Measurements from ENCODE around the gene TRIM49C. TPM values are rescaled to one million over a fixed set of nuclear protein-coding genes. Genes with fewer than 3 reads are reported as not detected.
"Not testable (repeated sequence)": the region's sequence is repeated elsewhere in the genome, so short reads cannot be mapped to it uniquely, and the experiment has no call there.

Gene TRIM49C, protein sequence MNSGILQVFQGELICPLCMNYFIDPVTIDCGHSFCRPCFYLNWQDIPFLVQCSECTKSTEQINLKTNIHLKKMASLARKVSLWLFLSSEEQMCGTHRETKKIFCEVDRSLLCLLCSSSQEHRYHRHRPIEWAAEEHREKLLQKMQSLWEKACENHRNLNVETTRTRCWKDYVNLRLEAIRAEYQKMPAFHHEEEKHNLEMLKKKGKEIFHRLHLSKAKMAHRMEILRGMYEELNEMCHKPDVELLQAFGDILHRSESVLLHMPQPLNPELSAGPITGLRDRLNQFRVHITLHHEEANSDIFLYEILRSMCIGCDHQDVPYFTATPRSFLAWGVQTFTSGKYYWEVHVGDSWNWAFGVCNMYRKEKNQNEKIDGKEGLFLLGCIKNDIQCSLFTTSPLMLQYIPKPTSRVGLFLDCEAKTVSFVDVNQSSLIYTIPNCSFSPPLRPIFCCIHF
- total RNA-seq = not detected

DNA sequence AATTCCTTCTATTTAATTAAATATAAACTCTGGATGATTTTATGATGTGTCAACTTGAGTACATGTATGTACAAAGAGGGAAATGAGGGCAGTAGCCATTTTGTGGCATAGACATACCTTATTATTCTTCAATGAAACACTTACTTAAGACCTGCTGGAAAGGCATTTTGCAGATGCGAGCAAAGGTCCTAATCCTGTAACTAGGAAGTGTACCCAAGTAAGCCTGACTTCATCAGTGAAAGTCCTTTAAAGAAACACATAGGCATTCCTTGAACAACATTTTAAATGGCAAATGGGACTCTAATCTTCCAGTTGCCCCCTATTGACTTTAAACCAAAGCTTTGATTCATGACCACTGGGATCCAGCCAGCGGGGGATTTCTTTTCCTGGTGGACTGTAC lies at the start of gene TRIM49C:
Gene TRIM49C (plus strand): TSS at position 301 of the 400 bp plus-strand sequence. CDS start 4,106 bp downstream, outside the sequence.
- intact Hi-C loops (cut with DNase I; ENCODE audit: low total_unique reads); DNase-seq; H3K27me3 ChIP-seq; H3K4me3 ChIP-seq; H3K4me1 ChIP-seq; H3K36me3 ChIP-seq; H3K27ac ChIP-seq; H3K9me3 ChIP-seq: not testable (repeated sequence)

DNA sequence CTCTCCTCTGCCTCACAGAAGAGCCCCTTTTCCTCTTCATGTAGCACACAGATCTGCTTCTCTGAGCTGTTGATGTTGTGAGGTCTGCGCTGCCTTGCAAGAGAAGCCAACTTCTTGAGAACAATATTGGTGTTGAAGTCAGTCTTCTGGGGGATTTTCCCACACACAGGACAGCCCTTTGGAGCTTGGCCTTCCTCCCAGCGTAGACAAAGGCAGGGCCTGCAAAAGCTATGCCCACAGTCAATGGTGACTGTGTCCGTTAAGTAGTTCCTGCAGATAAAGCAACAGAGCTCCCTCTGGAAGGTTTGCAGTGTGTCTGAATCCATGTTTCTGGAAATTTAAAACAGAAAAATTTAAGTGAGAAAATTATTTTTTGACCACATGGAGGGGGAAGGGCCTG lies 6.7 kb upstream of the TRIM49C start:
- H3K36me3 ChIP-seq; H3K27ac ChIP-seq; DNase-seq; H3K9me3 ChIP-seq; H3K27me3 ChIP-seq; intact Hi-C loops (cut with DNase I; ENCODE audit: low total_unique reads); H3K4me1 ChIP-seq; H3K4me3 ChIP-seq: not testable (repeated sequence)

DNA sequence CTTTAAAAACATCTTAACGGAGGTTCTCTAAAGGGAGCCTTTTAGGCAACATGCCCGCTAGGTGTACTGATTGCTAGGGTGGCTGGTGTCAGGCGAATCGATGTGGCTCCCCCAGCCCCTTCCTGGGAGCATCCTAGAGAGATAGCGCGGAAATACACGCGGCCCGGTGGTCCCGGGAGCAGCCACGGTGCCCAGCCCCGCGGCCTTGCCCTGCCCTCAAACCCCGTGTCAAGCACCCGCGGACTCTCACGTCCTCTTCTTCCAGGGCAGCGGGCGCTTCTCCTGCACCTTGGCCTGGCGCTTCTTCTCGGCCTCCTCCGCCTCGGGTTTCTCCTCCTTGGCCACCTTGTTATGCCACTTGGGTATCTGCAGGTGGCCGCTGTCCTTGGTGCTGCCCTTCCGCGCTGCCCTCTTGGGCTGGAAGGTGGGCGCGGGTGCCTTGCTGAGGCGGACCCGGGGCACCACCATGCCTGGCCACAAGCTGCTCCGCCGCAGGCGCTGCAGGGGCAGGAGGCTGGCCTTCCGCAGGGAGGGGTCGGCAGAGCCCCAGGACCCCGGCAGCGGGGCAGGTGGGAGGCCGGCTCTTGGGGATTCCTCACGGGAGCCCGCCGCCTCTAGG lies 20.8 kb downstream of the TRIM49C start:
- H3K27ac ChIP-seq; DNase-seq; H3K27me3 ChIP-seq; intact Hi-C loops (cut with DNase I; ENCODE audit: low total_unique reads); H3K4me1 ChIP-seq; H3K9me3 ChIP-seq; H3K4me3 ChIP-seq; H3K36me3 ChIP-seq: not testable (repeated sequence)

DNA sequence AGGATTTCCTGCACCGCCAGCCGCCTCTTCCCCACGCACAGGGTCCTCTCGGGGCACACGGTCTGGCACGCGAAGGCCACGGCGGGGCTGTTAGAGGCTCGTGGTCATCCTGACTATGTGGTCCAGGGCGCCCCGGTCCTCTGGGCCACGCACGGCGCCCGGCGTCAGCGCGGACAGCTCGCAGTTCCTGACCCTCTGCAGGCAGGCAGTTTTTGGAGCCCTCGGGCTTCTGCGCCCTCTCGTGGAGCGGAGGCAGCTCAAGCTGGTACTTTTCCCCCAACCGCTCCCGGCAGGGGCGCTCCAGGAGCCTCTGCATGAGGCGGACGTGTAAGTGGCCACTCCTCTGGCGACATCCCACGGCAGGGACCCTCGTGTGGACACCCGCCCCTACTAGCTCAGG lies 21.4 kb downstream of the TRIM49C start:
- H3K27me3 ChIP-seq; H3K4me1 ChIP-seq; DNase-seq; H3K4me3 ChIP-seq; H3K27ac ChIP-seq; H3K9me3 ChIP-seq; intact Hi-C loops (cut with DNase I; ENCODE audit: low total_unique reads); H3K36me3 ChIP-seq: not testable (repeated sequence)

DNA sequence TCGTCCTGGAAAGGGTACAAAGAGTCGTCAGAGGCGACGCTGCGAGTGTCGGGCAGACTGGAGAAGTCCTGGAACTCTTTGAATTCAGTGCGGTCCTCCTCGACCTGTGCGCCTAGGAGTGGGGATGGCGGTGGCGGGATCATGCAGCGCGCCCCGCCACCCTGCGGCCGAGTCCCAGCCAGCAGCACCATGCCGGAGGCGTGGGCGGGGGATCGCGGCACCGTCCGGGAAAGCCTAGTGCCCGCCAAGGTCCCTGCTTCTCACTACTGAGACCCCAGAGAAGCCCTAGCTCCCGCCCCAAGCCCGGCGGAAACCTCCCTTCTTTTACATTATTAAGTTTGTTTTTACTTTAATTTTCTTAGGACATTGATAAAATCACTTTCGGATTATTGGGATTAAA lies 22.6 kb downstream of the TRIM49C start:
- H3K27me3 ChIP-seq; intact Hi-C loops (cut with DNase I; ENCODE audit: low total_unique reads); DNase-seq; H3K36me3 ChIP-seq; H3K4me3 ChIP-seq; H3K4me1 ChIP-seq; H3K27ac ChIP-seq; H3K9me3 ChIP-seq: not testable (repeated sequence)

DNA sequence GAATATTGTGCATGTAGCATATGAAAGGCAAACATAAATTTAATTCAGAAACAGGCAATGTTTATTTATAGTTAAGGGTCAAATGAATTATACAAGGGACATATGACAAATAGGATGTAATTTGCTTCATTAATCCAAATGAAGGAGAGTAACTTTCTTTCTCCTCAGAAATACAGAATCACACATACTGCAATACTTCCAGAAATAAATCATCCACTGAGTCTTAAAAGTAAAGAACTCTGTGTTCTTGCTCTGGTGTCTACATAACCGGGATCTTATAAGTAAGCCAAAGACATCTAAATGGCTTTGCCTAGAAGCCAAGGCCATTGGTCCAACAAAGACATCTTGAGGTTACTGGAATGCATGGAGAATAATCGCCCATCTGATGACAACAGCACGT lies 54.7 kb downstream of the TRIM49C start, which contains the start of gene UBTFL1:
Gene UBTFL1 (plus strand): TSS at position 301 of the 400 bp plus-strand sequence. CDS start 0 bp downstream, at position 301.
- H3K27ac ChIP-seq; H3K9me3 ChIP-seq; intact Hi-C loops (cut with DNase I; ENCODE audit: low total_unique reads); H3K4me1 ChIP-seq; H3K4me3 ChIP-seq; H3K36me3 ChIP-seq; H3K27me3 ChIP-seq; DNase-seq: not testable (repeated sequence)

DNA sequence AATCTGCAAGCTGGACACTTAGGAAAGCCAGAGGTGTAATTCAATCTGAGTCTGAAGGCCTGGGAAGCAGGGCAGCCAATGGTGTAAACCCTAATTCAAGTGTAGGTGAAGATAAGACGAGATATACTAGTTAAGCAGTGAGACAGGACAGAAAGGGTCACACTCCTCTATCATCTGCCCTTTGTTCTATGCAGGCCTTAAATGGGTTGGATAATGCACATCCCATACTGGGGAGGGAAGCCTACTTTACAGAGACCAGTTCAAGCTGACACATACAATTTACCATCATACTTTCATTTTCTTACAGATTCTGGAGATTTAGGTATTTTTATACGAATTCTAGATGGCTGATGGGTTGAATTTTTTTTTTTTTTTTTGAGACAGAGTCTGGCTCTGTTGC lies 57.8 kb downstream of the TRIM49C start:
- H3K4me1 ChIP-seq; H3K27ac ChIP-seq; H3K27me3 ChIP-seq; DNase-seq; H3K4me3 ChIP-seq; intact Hi-C loops (cut with DNase I; ENCODE audit: low total_unique reads); H3K9me3 ChIP-seq; H3K36me3 ChIP-seq: not testable (repeated sequence)

Small RNA genes within 50 kb of the gene (small RNA-seq; reads per million reads assigned to genes)
- not detected for gene AP000827.1

Other genes with a start within 250 kb of the TRIM49C start
- not detected for gene TRIM49, start 222.5 kb upstream of the TRIM49C start, total RNA-seq
- gene TRIM64B, start 152.6 kb upstream of the TRIM49C start, total RNA-seq = not detected
- not detected for gene TRIM49D1, start 108.9 kb upstream of the TRIM49C start, total RNA-seq
- not detected for gene TRIM49D2, start 107.0 kb upstream of the TRIM49C start, total RNA-seq
- gene TRIM64, start 65.1 kb upstream of the TRIM49C start, total RNA-seq = not detected
- gene UBTFL1, start 54.8 kb downstream of the TRIM49C start, total RNA-seq = not detected
- 10 to 100 TPM in 2 of 4 donors, 1 to 10 TPM in 2; 3.5 to 74.8 (median 10.4) TPM for gene NAALAD2, start 103.6 kb downstream of the TRIM49C start, total RNA-seq
- 100 to 1,000 TPM in 1 of 4 donors, 10 to 100 TPM in 3; 23.5 to 373 (median 58.7) TPM for gene CHORDC1, start 191.9 kb downstream of the TRIM49C start, total RNA-seq